GM18519 (cell line): Measurements from ENCODE around the gene XRRA1.
"Not testable (repeated sequence)": the region's sequence is repeated elsewhere in the genome, so short reads cannot be mapped to it uniquely, and the experiment has no call there.

Experiments used
- ATAC-seq: cut with Tn5 transposase; IDR thresholded peaks from one replicate; pipeline ENCODE4 v1.9.1; 2021; ENCODE audit warnings: mild to moderate bottlenecking, moderate library complexity; ENCODE audit not compliant: unreplicated experiment, low FRiP score

Gene XRRA1

GRCh38 chr11:74948898-74949752 lies at the start of gene XRRA1, which contains the start of gene SPCS2:
XRRA1 (minus strand) TSS chr11:74949091; CDS start chr11:74940878, 8,213 bp downstream.
SPCS2 (plus strand) TSS chr11:74949266; CDS start chr11:74949286, 20 bp downstream.
- ATAC-seq: peak; percentile 84

GRCh38 chr11:74992852-74993251 lies 44.0 kb upstream of the XRRA1 start:
- ATAC-seq: peak; percentile 48

- ATAC-seq: no peak
These were observed 42.0 kb upstream of the XRRA1 start for GRCh38 chr11:74990941-74991340.

- not testable (repeated sequence) for ATAC-seq
These were observed 41.3 kb upstream of the XRRA1 start for GRCh38 chr11:74990150-74990549.

- no peak for ATAC-seq
These were observed 40.4 kb upstream of the XRRA1 start for GRCh38 chr11:74989260-74989638.

GRCh38 chr11:74988541-74989259 lies 39.8 kb upstream of the XRRA1 start, which contains the start of gene NEU3:
NEU3 (plus strand) TSS chr11:74988933; CDS start chr11:74989061, 128 bp downstream.
- ATAC-seq: no peak

- no peak for ATAC-seq
These were observed 35.8 kb upstream of the XRRA1 start for GRCh38 chr11:74984730-74985129.

- ATAC-seq: no peak
These were observed 35.2 kb upstream of the XRRA1 start for GRCh38 chr11:74984070-74984469.

GRCh38 chr11:74981888-74982287 lies 33.0 kb upstream of the XRRA1 start:
- no peak for ATAC-seq

- ATAC-seq: no peak
These were observed 31.7 kb upstream of the XRRA1 start for GRCh38 chr11:74980634-74981033.

- ATAC-seq: no peak
These were observed 29.1 kb upstream of the XRRA1 start for GRCh38 chr11:74978041-74978440.

- no peak for ATAC-seq
These were observed 22.5 kb upstream of the XRRA1 start for GRCh38 chr11:74971424-74971823.

- ATAC-seq: no peak
These were observed 22.0 kb upstream of the XRRA1 start for GRCh38 chr11:74970852-74971395.

- ATAC-seq: no peak
These were observed 17.8 kb upstream of the XRRA1 start for GRCh38 chr11:74966651-74967050.

- not testable (repeated sequence) for ATAC-seq
These were observed 11.2 kb upstream of the XRRA1 start for GRCh38 chr11:74960128-74960527.

- no peak for ATAC-seq
These were observed 9.2 kb upstream of the XRRA1 start for GRCh38 chr11:74957937-74958629.

GRCh38 chr11:74956397-74957015 lies 7.6 kb upstream of the XRRA1 start:
- no peak for ATAC-seq

- ATAC-seq: no peak
These were observed 5.3 kb upstream of the XRRA1 start for GRCh38 chr11:74954199-74954598.

GRCh38 chr11:74953451-74953850 lies 4.6 kb upstream of the XRRA1 start:
- ATAC-seq: no peak

- no peak for ATAC-seq
These were observed 3.9 kb upstream of the XRRA1 start for GRCh38 chr11:74952752-74953151.
